Measurements from ENCODE around the gene GFY.

GRCh38 chr19:49390131-49390928, 34.9 kb upstream of the GFY start:
- TF ChIP-seq CTCF (IDR thresholded peaks at IDR 0.05 in 8 of 11, conservative IDR thresholded peaks at IDR 0.05 in 3 of 11) (no peak), POLR2A (IDR thresholded peaks at IDR 0.05) (no peak), POLR2AphosphoS5 (IDR thresholded peaks at IDR 0.05) (no peak)
